ENCODE results near the gene TNPO3. TPM values are rescaled to one million over a fixed set of nuclear protein-coding genes. Genes with fewer than 3 reads are reported as not detected.

TNPO3 gene
- total and polyA plus RNA-seq, 10 of the 15 experiments (the other 5 are each of a cell fraction or from before 2014, with no cell fraction given), result 17.6 to 91.8 (median 65.9) TPM

GRCh38 chr7:128963327-128963757 is 91.6 kb downstream of the TNPO3 start (continued):
- TF ChIP-seq E2F8 (IDR thresholded peaks at IDR 0.05; ENCODE audit: low read depth, partially characterized antibody) (no peak), TBL1XR1 (IDR thresholded peaks at IDR 0.05; ENCODE audit: low read depth, low read length) (0 out of 2 replicates have a peak, but pooled peaks have one; percentile 16), STAT1 (conservative IDR thresholded peaks at IDR 0.05) (no peak)

DNA sequence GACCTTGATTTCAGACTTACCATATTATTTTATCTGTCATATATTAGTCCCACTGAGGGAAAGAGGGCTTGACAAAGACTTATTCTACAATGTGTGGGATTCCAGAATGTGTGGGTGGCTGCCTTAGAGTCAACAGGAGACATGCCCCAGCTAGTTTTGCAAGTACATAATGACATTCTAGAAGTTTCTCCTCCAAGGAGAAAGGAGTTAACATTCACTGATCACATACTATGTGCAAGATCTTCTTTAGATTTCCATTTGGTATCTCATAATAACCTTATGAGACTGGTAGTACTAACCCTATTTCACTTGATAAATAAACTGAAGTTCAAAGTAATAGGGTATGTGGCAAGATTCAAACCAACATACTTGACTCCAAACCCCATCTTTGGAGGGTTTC is 92.0 kb downstream of the TNPO3 start:
- no peaks in the 10 kb centered on the region for H3K27me3 ChIP-seq (replicated peaks in 1 of 2; ENCODE audit: control insufficient read depth in 2 of 2, insufficient read depth in 2 of 2, low read length in 1 of 2)
- no peak for FAIRE-seq
- no peak overlapping the region for H2AFZ ChIP-seq (ENCODE audit: control insufficient read depth, low read depth, low read length)
- peaks cover 8 to 26% of the 10 kb centered on the region in 2 experiments for H3K36me3 ChIP-seq (ENCODE audit: control insufficient read depth in 2 of 2, insufficient read depth in 2 of 2, low read length in 1 of 2)
- in situ Hi-C loops (cut with MboI) (no loop called here), intact Hi-C loops (cut with micrococcal nuclease; ENCODE audit: unreplicated experiment) (loop anchor here (10.0 kb wide), 1 partner anchor 252 kb away; no protein-coding TSS in a partner anchor)
- no peaks in the 10 kb centered on the region for H4K20me1 ChIP-seq (ENCODE audit: control insufficient read depth, insufficient read depth)
- peak; percentile 37 for ATAC-seq
- RAD21 ChIA-PET (ENCODE audit: unreplicated experiment), result interaction anchor here (0.9 to 4.5 kb wide), 7 partner anchors 9 to 508 kb away, joined by 3 to 40 read pairs (median 5); partner anchors contain the start of gene HILPDA
- TF ChIP-seq, protein P1, sequence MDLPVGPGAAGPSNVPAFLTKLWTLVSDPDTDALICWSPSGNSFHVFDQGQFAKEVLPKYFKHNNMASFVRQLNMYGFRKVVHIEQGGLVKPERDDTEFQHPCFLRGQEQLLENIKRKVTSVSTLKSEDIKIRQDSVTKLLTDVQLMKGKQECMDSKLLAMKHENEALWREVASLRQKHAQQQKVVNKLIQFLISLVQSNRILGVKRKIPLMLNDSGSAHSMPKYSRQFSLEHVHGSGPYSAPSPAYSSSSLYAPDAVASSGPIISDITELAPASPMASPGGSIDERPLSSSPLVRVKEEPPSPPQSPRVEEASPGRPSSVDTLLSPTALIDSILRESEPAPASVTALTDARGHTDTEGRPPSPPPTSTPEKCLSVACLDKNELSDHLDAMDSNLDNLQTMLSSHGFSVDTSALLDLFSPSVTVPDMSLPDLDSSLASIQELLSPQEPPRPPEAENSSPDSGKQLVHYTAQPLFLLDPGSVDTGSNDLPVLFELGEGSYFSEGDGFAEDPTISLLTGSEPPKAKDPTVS (IDR thresholded peaks at IDR 0.05; ENCODE audit: low read depth, low read length), result peak; percentile 83
- TF ChIP-seq RUNX3 (IDR thresholded peaks at IDR 0.05; ENCODE audit: low read length), result peak; percentile 25; the same call in 1 of the 2 replicates
- TF ChIP-seq NBN (IDR thresholded peaks at IDR 0.05), result no peak
- TF ChIP-seq STAT3 (IDR thresholded peaks at IDR 0.05; ENCODE audit: low read depth, low read length), result no peak
- TF ChIP-seq ZNF622 (IDR thresholded peaks at IDR 0.05), result no peak
- no peak for TF ChIP-seq YY1 (IDR thresholded peaks at IDR 0.05; ENCODE audit: low read depth, low read length)
- no peak for TF ChIP-seq ZBTB40 (IDR thresholded peaks at IDR 0.05; ENCODE audit: borderline replicate concordance)
- no peak for TF ChIP-seq CEBPB (IDR thresholded peaks at IDR 0.05; ENCODE audit: borderline replicate concordance in 1 of 2, low read depth in 2 of 2, low read length in 2 of 2)
- no peak for TF ChIP-seq BACH1 (IDR thresholded peaks at IDR 0.05; ENCODE audit: borderline replicate concordance)
- peak in 1 of 2 experiments; percentile 70; a peak in 1 of 3 replicates for TF ChIP-seq EGR1 (IDR thresholded peaks at IDR 0.05; ENCODE audit: borderline replicate concordance in 1 of 2, low read depth in 2 of 2, low read length in 2 of 2)
- no peak overlapping the region for H3K9ac ChIP-seq (ENCODE audit: control insufficient read depth, insufficient read depth, low read length)
- no peaks in the 10 kb centered on the region; the same call in 1 of the 3 replicates for H3K9me3 ChIP-seq (replicated peaks; ENCODE audit: control insufficient read depth, insufficient read depth, low read length)
- no TSS peak for BruUV-seq (replicated peaks)
- H3K4me1 ChIP-seq (ENCODE audit: control insufficient read depth, insufficient read depth, low read length), result peaks cover 18% of the 10 kb centered on the region
- H3K27ac ChIP-seq (ENCODE audit: control insufficient read depth, insufficient read depth), result peak overlapping the region; percentile 75
- CTCF ChIA-PET, result interaction anchor here (0.6 to 3.7 kb wide), 9 partner anchors 12 to 246 kb away, joined by 3 to 20 read pairs (median 4); no protein-coding TSS in a partner anchor
- H3K4me2 ChIP-seq (ENCODE audit: control insufficient read depth, insufficient read depth), result peak overlapping the region; percentile 42; the same call in 1 of the 2 replicates
- no peak overlapping the region; the same call in 1 of the 2 replicates for H3K4me3 ChIP-seq
- no peaks in the 10 kb centered on the region; the same call in none of the 2 replicates for H3K79me2 ChIP-seq (ENCODE audit: control insufficient read depth, insufficient read depth, low read length)
- no peak for DNase-seq (ENCODE audit: low read depth, low spot score)
- POLR2A ChIA-PET, result interaction anchor here (0.8 to 3.5 kb wide), 7 partner anchors 9 to 55 kb away, joined by 3 to 34 read pairs (median 6); no protein-coding TSS in a partner anchor
- SMC1A ChIA-PET (ENCODE audit: uncharacterized antibody, unreplicated experiment), result interaction anchor here (0.9 to 2.7 kb wide), 10 partner anchors 12 to 247 kb away, joined by 3 to 22 read pairs (median 4); no protein-coding TSS in a partner anchor
